HT1080 (cell line): ENCODE measurements around the gene DEPDC7. TPM values are rescaled to one million over a fixed set of nuclear protein-coding genes. Genes with fewer than 3 reads are reported as not detected.
A peak's percentile ranks its signal among the peaks of the same experiment; 100 is the strongest.
"Not testable (repeated sequence)": the region's sequence is repeated elsewhere in the genome, so short reads cannot be mapped to it uniquely, and the experiment has no call there.

ENCODE experiments used
- DNase-seq: peaks from one replicate; pipeline ENCODE4 v3.0.0-alpha.2; 2015; ENCODE audit warnings: low read depth
- polyA plus RNA-seq, 2 experiments: library from polyadenylated mRNA; depleted of rRNA; stranded (reverse); fragments of >200 nt; gene quantifications; 2 replicates each; pipeline ENCODE4 v1.2.3, GENCODE V29; 2015
- total RNA-seq: library from RNA; depleted of rRNA; stranded (reverse); fragments of >200 nt; shearing (Covaris generic); gene quantifications from 2 replicates; pipeline ENCODE4 v1.2.3, GENCODE V29; 2014; rRNA removed

Gene DEPDC7
- total RNA-seq = 1.6 and 2.6 TPM in 2 replicates
- 1.3 and 1.7 TPM in 2 replicates for polyA plus RNA-seq (2015; cell fraction: cytosol; rRNA removed)
- 3.5 and 6.0 TPM in 2 replicates for polyA plus RNA-seq (2015; cell fraction: nucleus; rRNA removed)

DNA sequence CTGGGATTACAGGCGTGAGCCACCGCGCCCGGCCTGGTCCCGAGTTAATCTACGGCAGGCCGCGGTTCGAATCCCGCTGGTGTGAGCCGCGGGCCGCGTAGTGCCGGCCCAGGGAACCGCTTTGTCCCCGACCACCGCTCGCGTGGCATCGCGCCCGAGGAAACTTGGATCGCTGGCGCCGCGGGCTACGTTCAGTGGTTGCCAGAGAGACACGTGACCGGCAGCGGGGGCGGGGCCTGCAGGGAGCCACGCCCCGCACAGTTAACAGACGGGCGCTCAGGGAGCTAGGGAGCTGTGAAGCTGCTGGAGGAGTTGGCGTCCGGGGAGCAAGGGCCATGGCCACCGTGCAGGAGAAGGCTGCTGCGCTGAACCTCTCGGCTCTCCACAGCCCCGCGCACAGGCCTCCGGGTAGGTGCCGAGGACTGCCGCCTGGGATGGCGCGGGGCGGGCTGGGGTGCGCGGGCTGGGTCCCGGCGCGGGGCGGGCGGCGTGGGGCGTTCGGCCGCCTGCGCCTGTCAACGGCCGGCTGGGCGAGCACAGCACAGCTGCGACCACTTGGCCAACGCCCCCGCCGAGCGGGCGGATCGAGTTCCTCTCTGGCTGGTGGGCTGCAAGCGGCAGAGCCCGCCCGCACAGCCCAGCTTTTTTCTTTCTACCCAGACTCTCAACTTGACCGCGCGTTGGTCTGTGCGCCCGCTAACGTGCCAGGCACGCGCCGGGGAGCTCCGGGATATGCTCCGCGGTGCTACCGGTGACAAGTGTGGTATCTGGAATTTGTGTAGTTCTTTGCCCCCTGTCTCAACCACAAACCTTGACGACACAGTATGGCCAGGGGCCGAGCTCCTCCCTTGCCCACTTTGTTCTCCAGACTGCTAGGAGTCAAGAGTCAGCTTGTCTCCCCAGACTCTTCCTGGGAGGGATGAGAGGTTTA, at the start of gene DEPDC7:
Gene DEPDC7 (plus strand): TSS at position 258 of the 931 bp plus-strand sequence. CDS start 78 bp downstream, at position 336.
- peak; percentile 58 for DNase-seq

DNA sequence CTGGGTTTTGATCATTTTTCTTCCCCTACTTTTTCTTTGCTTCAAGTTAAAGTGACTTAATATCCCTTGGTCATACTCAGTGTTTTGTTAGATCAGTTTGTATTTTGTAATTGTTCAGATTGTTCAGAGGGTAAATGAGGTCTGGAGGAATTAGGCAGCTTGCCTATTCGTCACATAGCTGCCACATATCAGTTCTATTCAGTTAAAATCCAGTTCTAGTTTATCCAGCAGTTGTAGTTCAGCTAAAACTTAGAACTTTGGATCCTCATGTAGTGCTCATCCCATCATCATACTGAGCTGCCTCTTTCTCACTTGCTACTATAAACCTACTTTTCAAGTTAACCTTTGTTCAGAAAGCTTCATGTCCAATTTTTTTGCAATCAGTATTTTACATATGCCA, 47.1 kb upstream of the DEPDC7 start:
- DNase-seq = no peak

DNA sequence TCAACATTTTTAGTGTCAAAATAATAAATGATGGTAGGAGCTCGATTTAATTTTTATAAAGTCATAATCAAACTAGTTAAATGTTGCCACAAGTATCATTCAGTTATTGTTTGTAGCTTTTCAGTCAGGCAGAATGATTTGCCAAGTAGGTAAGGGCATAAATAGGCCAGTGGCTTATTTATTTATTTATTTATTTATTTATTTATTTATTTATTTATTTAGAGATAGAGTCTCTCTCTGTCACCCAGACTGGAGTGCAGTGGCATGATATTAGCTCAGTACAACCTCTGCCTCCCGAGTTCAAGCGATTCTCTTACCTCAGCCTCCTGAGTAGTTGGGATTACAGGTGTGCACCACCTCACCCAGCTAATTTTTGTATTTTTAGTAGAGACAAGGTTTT, 43.4 kb upstream of the DEPDC7 start:
- DNase-seq = not testable (repeated sequence)

DNA sequence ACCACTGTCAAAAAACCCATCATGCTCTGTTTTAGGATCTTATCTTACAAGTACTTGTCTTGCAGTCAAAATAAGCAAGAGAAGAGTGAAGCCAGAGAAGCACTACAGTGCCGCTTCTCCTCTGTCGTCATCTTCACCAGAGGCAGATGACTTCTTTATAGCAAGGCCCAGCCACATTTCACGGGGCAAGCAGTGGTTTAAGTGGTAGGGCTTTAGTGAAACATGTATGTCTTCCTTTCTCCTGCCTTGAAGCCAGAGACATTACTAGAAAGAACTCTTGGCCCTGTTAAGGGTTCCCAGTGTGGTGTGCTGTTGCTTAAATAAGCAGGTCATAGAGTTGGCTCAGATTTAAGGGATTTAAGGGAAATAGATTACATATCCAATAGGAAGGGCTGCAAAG, 42.9 kb upstream of the DEPDC7 start:
- no peak for DNase-seq

DNA sequence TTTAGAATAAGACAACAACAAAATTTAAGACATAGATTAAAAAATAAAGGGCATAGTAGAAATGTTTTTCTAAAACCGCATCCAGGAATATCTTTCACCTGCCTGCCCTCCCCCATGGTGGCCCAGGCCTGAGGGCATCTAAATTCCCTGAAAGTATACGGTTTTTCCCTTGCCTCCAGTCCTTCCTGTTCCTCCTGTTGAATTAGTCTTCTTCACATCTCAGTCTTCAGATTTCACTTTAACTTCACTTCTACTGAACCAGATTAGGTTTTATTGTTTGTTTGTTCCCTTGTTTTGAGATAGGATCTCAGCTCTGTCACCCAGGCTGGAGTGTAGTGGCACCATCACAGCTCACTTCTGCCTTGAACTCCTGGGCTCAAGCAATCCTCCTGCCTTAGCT, 33.1 kb upstream of the DEPDC7 start:
- DNase-seq = no peak

DNA sequence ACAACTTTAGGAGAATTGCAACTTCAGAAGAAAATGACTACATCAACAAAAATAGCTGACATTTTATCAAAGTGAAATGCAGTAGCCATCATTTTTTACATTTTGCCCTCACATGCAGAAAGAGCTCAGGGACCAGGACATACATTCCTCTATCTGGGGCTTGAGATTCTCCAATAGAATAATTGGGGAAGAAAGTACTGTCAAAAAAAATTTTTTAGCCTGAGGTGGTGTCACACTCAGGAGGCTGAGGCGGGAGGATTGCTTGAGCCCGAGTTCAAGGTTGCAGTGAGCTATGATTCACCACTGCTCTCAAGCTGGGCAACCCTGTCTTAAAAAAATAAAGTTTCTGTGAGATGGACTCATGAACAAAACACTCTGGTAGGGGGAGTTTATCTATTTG, 32.2 kb upstream of the DEPDC7 start:
- DNase-seq = no peak

DNA sequence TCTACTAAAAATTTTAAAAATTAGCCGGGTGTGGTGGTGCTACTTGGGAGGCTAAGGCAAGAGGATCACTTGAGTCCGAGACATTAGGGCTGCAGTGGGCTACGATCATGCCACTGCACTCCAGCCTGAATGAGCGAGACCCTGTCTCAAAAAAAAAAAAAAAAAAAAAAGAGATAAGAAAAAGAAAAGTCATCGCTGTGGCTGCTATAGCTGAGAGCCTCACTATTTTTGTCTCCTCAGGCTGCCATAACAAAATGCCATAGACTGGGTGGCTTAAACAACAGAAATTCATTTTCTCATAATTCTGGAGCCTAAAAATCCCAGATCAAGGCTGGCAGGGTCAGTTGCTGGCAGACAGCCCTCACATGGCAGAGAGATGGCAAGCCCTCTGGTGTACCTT, 30.1 kb upstream of the DEPDC7 start:
- no peak for DNase-seq

DNA sequence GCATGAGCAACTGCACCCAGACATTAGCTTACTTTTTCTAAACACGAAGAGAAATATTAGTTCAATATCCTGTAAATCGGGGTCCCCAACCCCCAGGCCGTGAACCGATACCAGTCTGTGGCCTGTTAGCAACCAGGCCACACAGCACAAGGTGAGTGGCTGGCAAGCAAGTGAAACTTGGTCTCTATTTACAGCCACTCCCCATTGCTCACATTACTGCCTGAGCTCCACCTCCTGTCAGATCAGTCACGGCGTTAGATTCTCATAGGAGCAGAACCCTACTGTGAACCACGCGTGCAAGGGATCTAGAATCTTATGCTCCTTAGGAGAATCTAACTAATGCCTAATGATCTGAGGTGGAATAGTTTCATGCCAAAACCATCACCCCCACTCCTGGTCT, 27.8 kb upstream of the DEPDC7 start:
- DNase-seq = no peak

DNA sequence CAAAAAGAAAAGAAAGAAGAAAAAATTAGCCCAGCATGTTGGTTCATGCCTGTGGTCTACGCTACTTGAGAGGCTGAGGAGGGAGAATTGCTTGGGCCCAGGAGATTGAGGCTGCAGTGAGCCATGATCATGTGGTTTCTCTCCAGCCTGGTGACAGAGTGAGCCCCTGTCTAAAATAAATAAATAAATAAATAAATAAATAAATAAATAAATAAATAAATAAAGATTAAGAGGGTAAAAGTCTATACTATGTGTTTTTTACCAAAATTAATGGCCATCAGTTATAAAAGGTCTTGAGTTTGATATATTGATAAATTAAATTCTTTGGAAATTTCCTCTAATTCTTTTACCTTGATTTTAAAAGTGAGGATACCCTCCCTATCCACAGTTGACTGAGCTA, 25.2 kb upstream of the DEPDC7 start:
- DNase-seq = no peak

DNA sequence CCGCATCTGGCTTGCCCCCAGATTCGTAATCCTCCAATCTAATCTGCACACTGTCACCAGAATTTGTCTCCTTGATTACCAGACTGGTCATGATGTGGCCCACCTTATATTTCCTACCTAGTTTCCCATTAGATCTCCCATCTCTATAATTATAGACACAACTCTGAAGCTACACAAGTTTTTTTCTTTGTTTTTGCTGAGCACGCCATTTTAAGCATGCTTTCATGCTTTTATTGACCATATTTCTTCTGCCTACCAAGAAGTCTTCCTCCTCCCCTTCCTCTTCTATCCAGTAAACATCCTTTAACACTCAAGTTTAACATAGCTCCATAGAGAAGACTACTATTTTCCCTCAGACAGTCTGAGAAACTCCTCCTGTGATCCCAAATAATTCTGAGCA, 24.3 kb upstream of the DEPDC7 start:
- DNase-seq = no peak

DNA sequence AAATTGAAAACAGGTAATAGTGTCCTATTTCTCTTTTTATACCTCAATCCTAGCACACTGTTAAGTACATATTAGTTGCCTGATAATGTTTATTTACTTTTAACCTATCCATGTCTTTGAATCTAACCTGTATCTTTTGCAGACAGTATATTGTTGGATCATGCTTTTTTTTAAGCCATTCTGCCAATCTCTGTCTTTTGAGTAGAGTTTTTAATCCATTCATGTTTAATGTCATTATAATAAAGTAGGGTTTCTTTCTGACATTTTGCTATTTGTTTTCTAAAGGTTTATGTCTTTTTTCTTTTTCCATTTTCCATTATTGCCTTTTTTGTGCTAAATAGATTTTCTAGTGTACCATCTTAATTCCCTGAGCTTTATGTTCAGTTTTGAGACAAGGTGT, 23.8 kb upstream of the DEPDC7 start:
- DNase-seq = no peak

DNA sequence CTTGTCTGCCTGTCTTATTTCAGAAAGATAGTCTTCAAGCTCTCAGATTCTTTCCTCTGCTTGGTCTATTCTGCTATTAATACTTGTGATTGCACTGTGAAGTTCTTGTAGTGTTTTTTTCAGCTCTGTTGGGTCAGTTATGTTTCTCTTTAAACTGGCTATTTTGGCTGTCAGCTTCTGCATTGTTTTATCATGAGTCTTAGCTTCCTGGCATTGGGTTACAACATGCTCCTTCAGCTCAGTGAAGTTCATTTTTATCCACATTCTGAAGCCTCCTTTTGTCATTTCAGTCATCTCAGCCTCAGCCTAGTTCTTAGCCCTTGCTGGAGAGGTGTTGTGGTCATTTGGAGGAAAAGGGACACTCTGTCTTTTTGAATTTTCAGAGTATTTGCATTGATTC, 15.5 kb upstream of the DEPDC7 start:
- peak; percentile 86 for DNase-seq

DNA sequence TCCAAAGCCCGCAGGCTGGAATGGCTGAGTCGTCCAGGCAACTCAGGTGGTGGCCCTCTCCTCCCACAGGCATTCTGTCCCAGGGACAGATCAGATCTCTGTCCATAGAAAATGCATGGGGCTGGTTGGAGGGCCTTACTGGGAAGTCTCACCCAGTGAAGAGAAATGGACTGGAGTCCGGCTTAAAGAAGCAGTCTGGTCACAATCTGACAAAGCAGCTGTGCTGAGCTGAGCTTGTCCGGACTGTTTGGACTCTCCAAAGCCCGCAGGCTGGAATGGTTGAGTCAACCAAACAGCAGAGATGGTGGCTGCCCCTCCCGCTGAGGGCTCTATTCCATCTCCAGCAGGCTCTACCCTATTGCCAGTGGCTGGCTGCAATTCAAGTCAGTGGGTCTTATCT, 14.4 kb upstream of the DEPDC7 start:
- no peak for DNase-seq

DNA sequence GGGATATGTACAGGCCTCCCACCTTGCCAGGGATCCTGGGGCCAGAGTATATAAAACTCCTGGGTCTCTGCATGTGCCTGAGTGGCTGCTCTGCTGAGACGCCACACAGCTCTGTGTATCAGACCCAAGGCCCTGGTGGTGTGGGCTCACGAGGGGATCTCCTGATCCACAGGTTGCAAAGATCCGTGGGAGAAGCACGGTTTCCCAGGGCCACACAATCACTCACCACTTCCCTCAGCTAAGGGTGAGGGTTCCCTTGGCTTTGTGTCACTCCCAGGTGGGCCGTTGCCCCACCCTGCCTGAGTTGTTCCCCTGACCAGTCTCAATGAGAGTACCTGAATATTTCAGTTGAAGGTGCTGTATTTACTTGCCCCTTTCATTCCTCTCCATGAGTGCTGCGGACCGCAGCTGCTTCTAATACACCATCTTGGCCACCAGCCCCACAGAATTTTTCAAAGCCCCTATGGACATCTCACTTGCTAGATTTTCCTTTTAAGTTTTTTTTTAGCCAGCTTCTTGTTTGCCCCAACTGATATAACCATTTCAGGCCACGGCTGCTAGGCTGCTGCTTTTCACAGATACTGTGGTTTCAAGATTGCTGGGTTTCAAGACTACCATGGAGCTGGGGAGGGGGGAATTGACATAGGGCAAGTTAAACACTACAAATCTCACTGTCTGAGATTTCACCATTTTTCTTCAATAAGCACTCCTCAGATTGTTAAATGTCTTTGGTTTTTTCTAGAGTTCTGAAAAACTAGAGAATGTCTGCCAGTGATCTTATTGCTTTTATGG, 13.7 kb upstream of the DEPDC7 start:
- DNase-seq = no peak

DNA sequence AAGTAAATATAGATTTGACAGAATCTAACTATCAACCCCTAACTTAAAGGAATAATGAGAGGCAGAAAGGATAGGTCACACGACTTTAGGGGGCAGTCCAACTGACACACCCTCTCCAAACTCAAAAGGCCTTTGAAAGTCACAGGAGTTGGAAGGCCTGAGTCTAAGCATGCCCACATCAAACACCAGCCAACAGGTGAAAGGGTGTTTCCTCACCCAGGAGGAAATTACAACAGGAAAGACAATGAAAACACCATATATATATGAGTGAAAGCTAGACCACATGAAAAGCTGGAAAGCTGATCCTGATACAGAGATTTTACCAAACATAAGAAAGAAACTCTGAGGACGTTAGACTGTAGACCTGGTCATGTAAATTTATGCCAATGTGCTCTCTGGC, 10.5 kb upstream of the DEPDC7 start:
- no peak for DNase-seq

DNA sequence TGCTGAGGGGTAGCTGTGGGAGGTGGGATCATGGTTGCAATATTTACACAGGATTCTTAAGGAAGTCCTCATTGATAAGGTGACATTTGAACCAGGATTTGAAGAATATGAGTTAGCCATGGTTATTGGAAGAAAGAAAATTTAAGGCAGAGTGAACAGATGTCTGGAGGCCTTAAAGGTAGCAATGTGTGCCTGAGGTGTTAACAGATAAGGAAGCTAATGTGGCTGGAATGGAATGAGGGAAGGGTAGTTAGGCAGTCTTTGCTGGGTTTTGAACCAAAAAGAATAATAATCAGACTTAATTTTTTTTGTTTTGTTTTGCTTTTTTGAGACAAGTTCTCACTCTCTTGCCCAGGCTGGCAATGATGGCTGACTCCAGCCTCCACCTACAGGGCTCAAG, 9.7 kb upstream of the DEPDC7 start:
- no peak for DNase-seq

DNA sequence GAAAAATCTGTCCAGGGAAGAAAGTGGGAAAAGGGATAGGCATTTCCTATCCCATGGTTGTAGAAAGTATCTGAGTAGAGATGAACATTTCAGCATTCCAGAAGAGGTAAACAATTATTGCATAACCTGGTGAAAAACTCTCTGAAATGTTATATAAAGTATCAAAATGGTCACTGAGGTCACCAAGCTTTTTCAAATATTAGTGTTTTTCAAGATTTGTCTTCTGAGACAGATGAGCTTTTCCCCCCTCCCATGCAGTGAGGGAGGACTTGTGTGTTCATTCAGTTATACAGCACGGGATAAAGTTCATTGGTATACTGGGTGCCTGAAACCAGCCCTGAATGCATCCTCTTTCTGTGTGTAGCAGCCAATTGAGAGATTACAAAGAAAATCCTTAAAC, 1.9 kb upstream of the DEPDC7 start:
- no peak for DNase-seq

DNA sequence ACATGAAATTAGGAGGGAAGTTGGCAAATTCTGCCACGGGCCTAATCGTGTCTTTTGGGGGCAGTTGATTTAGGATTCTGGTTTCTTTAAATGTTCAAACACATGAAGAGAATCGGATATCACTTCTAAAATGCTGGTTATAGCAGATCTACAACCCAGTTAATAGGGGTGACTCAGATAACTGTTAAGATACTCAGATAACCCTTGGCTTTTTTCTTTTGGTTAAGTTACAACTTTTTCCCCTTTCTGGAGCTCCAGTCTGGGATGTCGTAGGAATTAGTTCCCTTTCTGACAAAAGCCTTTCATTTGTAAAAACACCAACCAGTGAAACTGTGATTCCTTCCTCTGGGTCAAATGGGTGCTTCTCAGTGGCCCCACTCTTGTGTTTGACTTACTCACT, 976 bp downstream of the DEPDC7 start:
- DNase-seq = no peak

DNA sequence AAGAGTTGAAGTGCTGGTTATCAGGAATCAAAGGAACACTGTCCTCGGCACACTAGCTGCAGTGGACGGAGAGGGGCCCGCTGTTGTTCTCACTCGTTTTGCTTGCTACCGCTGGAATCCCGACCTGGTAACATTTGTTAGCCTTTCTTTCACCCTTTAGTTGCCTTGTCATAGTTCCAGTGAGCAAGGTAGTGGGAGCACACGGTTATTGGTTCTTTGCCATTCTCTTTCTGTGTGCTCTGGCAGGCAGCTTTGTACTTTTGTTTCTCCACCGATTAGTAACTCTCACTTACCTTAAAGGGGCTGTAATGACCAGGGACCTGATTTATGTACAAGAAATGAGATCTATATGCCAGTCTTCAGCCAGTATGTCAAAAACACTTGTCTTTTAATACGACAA, 1.8 kb downstream of the DEPDC7 start:
- no peak for DNase-seq

DNA sequence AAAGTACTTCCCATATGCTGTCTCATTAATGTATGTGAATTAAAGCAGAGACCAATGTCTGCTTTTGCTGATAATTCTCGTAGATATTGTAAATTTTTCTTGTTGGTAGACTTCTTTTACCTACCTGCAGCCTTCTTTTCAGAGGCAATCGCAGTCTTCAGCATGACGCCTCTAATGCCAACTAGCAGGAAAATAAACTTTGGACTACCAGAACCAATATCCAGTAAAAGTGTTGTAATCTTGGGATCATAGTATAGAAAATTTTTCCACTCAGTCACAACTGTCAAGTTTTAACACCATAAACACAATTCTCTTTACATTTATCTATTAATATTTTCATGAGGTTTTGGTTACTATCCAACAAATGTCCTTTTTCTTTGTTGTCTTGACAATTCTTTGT, 2.3 kb downstream of the DEPDC7 start:
- DNase-seq = no peak

DNA sequence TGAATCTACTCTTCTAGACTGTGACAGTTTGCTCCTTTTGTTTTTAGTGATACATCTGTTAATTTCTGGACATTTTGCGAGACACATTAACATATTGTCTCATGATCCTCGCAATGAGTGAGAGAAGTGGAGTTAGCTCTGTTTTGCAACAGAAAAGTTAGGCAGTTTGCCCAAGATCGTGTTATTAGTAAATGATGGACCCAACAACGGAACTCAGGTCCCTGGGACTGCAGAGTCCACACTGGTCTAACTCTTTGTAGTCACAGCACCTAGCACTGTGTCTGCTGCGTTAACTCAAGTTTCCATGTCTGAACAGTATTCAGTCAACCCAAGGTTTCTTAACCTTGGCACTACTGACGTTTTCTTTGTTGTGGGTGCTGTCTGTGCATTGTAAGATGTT, 3.2 kb downstream of the DEPDC7 start:
- DNase-seq = no peak

DNA sequence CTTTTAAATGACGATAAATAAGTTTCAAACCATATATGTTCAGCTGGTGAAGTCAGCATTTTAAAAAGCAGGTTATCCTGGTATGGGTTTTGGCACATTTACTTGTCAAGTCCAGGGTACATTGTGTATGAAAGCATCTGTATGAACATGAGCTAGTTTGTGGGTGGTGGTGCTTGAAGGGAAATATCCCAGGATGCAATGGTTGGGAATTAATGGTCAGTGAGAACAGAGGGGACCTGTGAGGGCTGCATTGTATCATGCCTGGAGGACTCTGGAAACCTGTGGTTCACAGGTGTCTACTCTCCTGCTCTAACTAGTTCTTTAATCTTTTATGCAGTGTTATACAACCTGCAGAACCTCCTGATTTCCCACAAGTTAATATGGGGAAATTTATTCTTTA, 5.8 kb downstream of the DEPDC7 start:
- no peak for DNase-seq
